GM21390 (cell line): Measurements from ENCODE around the gene UBR2.

Experiments
- ATAC-seq: cut with Tn5 transposase; IDR thresholded peaks from one replicate; pipeline ENCODE4 v1.9.1; 2021; ENCODE audit not compliant: unreplicated experiment

UBR2 gene

GRCh38 chr6:42563697-42564505 is at the start of gene UBR2:
Gene UBR2 (plus strand): TSS chr6:42564029. CDS start chr6:42564320, 291 bp downstream.
- ATAC-seq, result peak; percentile 92

GRCh38 chr6:42514745-42515144 is 49.1 kb upstream of the UBR2 start:
- ATAC-seq, result no peak

- ATAC-seq, result no peak
Observed at GRCh38 chr6:42519779-42520178, 44.0 kb upstream of the UBR2 start.

GRCh38 chr6:42520786-42521607 is 42.8 kb upstream of the UBR2 start:
- peak; percentile 57 for ATAC-seq

- no peak for ATAC-seq
Observed at GRCh38 chr6:42522036-42522435, 41.8 kb upstream of the UBR2 start.

GRCh38 chr6:42522942-42523814 is 40.7 kb upstream of the UBR2 start:
- no peak for ATAC-seq

- no peak for ATAC-seq
Observed at GRCh38 chr6:42525206-42525605, 38.6 kb upstream of the UBR2 start.

- ATAC-seq, result no peak
Observed at GRCh38 chr6:42526616-42527015, 37.2 kb upstream of the UBR2 start.

- ATAC-seq, result no peak
Observed at GRCh38 chr6:42527204-42527603, 36.6 kb upstream of the UBR2 start.

GRCh38 chr6:42530296-42530695 is 33.5 kb upstream of the UBR2 start:
- ATAC-seq, result no peak

- ATAC-seq, result no peak
Observed at GRCh38 chr6:42530751-42531150, 33.1 kb upstream of the UBR2 start.

GRCh38 chr6:42532038-42532669 is 31.7 kb upstream of the UBR2 start:
- ATAC-seq, result no peak

- ATAC-seq, result no peak
Observed at GRCh38 chr6:42533794-42534193, 30.0 kb upstream of the UBR2 start.

- ATAC-seq, result no peak
Observed at GRCh38 chr6:42537536-42537935, 26.3 kb upstream of the UBR2 start.

- ATAC-seq, result no peak
Observed at GRCh38 chr6:42539135-42539534, 24.7 kb upstream of the UBR2 start.

GRCh38 chr6:42545226-42545773 is 18.5 kb upstream of the UBR2 start:
- ATAC-seq, result no peak

GRCh38 chr6:42547407-42548329 is 16.2 kb upstream of the UBR2 start:
- peak; percentile 93 for ATAC-seq

GRCh38 chr6:42550277-42550676 is 13.6 kb upstream of the UBR2 start:
- no peak for ATAC-seq

GRCh38 chr6:42551217-42551616 is 12.6 kb upstream of the UBR2 start:
- no peak for ATAC-seq
